ENCODE measurements around the gene PSMD2.

Gene PSMD2

DNA sequence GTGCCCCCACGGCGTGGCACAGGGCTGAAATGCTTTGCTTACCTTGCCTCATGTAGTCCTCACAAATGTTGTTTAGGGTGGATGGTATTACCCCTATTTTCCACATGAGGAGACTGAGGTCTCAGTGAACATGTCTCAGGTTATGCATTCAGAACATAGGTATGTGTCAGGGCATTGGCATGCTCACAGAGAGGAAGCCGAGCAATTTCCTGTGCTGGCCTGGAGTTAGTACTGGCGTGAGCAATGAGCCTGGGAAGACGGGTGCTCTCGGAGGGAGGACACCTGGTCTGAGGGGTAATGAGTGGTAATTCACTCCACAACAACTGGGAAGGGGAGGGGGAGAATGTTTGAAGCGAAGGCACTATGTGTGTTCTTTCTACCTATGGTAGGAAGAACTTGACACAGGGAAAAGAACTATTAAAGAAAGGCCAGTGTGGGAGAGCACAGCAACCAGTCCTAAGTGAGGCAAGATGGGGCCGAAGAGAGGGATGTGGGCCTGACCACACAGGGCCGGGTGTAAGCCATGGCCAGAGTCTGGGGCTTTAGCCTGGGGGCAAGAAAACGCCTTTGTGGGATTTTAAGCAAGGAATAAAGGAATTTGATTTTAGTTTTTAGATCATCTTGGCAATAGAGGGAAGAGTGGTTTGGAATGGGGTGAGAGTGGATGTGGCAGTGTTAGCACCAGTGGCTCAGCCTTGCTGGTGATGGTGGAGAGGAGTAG, 33.5 kb downstream of the PSMD2 start:
- ChIA-PET CTCF (interaction anchor here (0.8 kb wide), 1 partner anchor 21 kb away, joined by 3 read pairs; no protein-coding TSS in a partner anchor), POLR2A (no interaction called here)
- peaks cover 20 to 76% (median 63%) of the 10 kb centered on the region in 4 experiments for H3K36me3 ChIP-seq (ENCODE audit: control insufficient read depth in 4 of 4, insufficient read depth in 4 of 4, low read length in 3 of 4)
- no peaks in the 10 kb centered on the region for H3K9me3 ChIP-seq (ENCODE audit: control extremely low read depth in 1 of 5, control insufficient read depth in 4 of 5, insufficient read depth in 2 of 5, low read depth in 1 of 5, low read length in 4 of 5)
- H3K27ac ChIP-seq (ENCODE audit: insufficient read depth in 1 of 2, low read depth in 1 of 2, low read length in 2 of 2, poor library complexity in 1 of 2, severe bottlenecking in 2 of 2), result peak overlapping the region in 1 of 2 experiments; percentile 35
- WGBS (ENCODE audit: insufficient coverage), result 91% methylated on average over 9 of the region's 10 CpGs
- no peak for DNase-seq
- no peaks in the 10 kb centered on the region for H3K27me3 ChIP-seq (replicated peaks in 2 of 5; ENCODE audit: control insufficient read depth in 4 of 5, insufficient read depth in 5 of 5, low read length in 4 of 5)
- peaks cover 1 to 22% (median 17%) of the 10 kb centered on the region in 4 experiments for H3K4me1 ChIP-seq (ENCODE audit: control extremely low read depth in 1 of 4, control insufficient read depth in 4 of 4, insufficient read depth in 4 of 4, low read length in 3 of 4)
- H3K4me3 ChIP-seq (ENCODE audit: control insufficient read depth in 1 of 7, extremely low read depth in 1 of 7, insufficient read depth in 4 of 7, low read depth in 2 of 7, low read length in 6 of 7), result no peak overlapping the region

DNA sequence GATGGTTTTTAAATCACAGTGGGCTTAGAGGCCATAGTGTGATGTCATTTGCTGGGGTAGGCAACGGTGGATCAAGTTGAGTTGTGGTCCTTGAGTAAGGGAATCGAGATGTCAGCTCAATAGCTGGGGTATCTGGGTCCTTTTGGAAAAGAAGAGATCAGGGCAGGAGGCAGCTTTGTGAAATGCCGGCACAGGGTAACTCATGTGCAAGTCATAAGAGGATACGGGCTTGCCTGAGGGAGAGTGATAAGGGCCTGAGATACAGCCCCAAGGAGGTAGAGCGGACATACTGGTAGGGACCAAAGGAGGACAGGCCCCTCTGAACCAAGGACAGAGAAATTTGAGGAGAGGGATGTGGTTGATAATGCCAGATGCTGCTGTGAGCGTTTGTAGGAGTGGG, 34.1 kb downstream of the PSMD2 start:
- no peak for DNase-seq
- Histone ChIP-seq H3K4me1 (ENCODE audit: control extremely low read depth in 1 of 4, control insufficient read depth in 4 of 4, insufficient read depth in 4 of 4, low read length in 3 of 4) (peaks cover 1 to 25% (median 17%) of the 10 kb centered on the region in 4 experiments), H3K4me3 (ENCODE audit: control insufficient read depth in 1 of 7, extremely low read depth in 1 of 7, insufficient read depth in 4 of 7, low read depth in 2 of 7, low read length in 6 of 7) (no peak overlapping the region), H3K36me3 (ENCODE audit: control insufficient read depth in 4 of 4, insufficient read depth in 4 of 4, low read length in 3 of 4) (peaks cover 17 to 69% (median 57%) of the 10 kb centered on the region in 4 experiments), H3K27ac (ENCODE audit: insufficient read depth in 1 of 2, low read depth in 1 of 2, low read length in 2 of 2, poor library complexity in 1 of 2, severe bottlenecking in 2 of 2) (peak overlapping the region; percentile 2 to 35), H3K9me3 (ENCODE audit: control extremely low read depth in 1 of 5, control insufficient read depth in 4 of 5, insufficient read depth in 2 of 5, low read depth in 1 of 5, low read length in 4 of 5) (no peaks in the 10 kb centered on the region), H3K27me3 (replicated peaks in 2 of 5; ENCODE audit: control insufficient read depth in 4 of 5, insufficient read depth in 5 of 5, low read length in 4 of 5) (no peaks in the 10 kb centered on the region)
- WGBS (ENCODE audit: insufficient coverage), result 95% methylated on average over 6 of the region's 6 CpGs
- POLR2A ChIA-PET, result no interaction called here
- CTCF ChIA-PET, result interaction anchor here (0.8 to 1.4 kb wide), 2 partner anchors 20 to 23 kb away, joined by 3 to 5 read pairs; no protein-coding TSS in a partner anchor

DNA sequence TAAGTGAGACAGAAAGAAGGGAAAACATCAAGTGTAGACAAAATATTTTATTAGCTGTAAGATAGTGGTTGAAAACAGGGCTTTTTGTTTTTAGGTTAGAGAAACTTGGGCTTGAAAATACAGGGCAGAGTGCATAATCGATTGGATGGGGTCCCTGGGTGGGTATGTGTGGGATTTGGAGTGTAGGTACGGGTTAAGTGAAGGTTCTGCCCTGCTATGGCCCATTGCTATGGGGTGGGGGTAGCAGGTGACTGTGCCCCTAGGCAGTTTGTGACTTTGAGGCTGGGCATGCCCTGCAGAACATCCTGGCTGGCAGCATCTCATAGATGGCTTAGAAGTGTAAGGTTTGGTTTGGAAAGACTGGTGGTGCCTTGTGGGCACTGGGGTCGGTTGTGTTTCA, 34.7 kb downstream of the PSMD2 start:
- Histone ChIP-seq H3K4me3 (ENCODE audit: control insufficient read depth in 1 of 7, extremely low read depth in 1 of 7, insufficient read depth in 4 of 7, low read depth in 2 of 7, low read length in 6 of 7) (no peak overlapping the region), H3K4me1 (ENCODE audit: control extremely low read depth in 1 of 4, control insufficient read depth in 4 of 4, insufficient read depth in 4 of 4, low read length in 3 of 4) (peaks cover 1 to 30% (median 17%) of the 10 kb centered on the region in 4 experiments), H3K27me3 (replicated peaks in 2 of 5; ENCODE audit: control insufficient read depth in 4 of 5, insufficient read depth in 5 of 5, low read length in 4 of 5) (no peaks in the 10 kb centered on the region), H3K27ac (ENCODE audit: insufficient read depth in 1 of 2, low read depth in 1 of 2, low read length in 2 of 2, poor library complexity in 1 of 2, severe bottlenecking in 2 of 2) (peak overlapping the region; percentile 2 to 56), H3K9me3 (ENCODE audit: control extremely low read depth in 1 of 5, control insufficient read depth in 4 of 5, insufficient read depth in 2 of 5, low read depth in 1 of 5, low read length in 4 of 5) (no peaks in the 10 kb centered on the region), H3K36me3 (ENCODE audit: control insufficient read depth in 4 of 4, insufficient read depth in 4 of 4, low read length in 3 of 4) (peaks cover 12 to 64% (median 54%) of the 10 kb centered on the region in 4 experiments)
- ChIA-PET POLR2A (no interaction called here), CTCF (interaction anchor here (0.8 to 1.4 kb wide), 2 partner anchors 20 to 23 kb away, joined by 3 to 5 read pairs; no protein-coding TSS in a partner anchor)
- WGBS (ENCODE audit: insufficient coverage), result 100% methylated on average over 2 of the region's 3 CpGs
- no peak for DNase-seq

DNA sequence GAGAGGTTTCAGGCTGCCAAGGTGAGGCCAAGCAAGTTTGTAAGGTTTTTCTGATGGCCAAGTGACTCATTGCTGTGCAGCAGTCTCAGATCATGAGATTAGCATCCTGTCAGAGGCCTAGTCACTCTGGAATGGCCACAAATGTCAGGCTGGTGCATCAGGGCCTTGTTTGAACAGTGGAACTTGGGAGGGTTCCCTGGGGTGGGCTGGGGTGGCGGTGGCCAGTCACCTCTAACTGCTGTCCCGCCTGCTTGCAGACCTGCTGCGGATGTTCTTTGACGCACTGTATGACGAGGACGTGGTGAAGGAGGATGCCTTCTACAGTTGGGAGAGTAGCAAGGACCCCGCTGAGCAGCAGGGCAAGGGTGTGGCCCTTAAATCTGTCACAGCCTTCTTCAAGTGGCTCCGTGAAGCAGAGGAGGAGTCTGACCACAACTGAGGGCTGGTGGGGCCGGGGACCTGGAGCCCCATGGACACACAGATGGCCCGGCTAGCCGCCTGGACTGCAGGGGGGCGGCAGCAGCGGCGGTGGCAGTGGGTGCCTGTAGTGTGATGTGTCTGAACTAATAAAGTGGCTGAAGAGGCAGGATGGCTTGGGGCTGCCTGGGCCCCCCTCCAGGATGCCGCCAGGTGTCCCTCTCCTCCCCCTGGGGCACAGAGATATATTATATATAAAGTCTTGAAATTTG, 35.6 kb downstream of the PSMD2 start:
- peak overlapping the region; percentile 2 to 84 for H3K27ac ChIP-seq (ENCODE audit: insufficient read depth in 1 of 2, low read depth in 1 of 2, low read length in 2 of 2, poor library complexity in 1 of 2, severe bottlenecking in 2 of 2)
- POLR2A ChIA-PET, result no interaction called here

DNA sequence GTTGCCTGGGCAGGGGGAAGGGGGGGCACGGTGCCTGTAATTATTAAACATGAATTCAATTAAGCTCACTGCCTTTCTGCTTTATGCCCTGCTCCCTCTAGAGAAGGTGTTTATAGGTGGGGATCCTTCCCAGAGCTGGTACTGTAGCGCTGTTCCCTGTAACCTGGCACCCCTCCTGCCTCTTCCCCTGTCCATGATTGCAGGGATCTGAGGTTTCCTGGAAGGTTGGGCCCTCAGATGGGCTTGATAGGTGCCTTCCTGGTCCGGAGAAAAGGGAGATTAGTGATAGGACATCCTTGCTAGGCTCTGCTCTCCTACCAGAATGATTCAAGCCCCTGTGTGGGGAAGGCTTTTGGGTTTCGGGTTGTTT, 36.2 kb downstream of the PSMD2 start:
- peak overlapping the region; percentile 61 to 84 for H3K27ac ChIP-seq (ENCODE audit: insufficient read depth in 1 of 2, low read depth in 1 of 2, low read length in 2 of 2, poor library complexity in 1 of 2, severe bottlenecking in 2 of 2)
- peaks cover 1 to 32% (median 17%) of the 10 kb centered on the region in 4 experiments for H3K4me1 ChIP-seq (ENCODE audit: control extremely low read depth in 1 of 4, control insufficient read depth in 4 of 4, insufficient read depth in 4 of 4, low read length in 3 of 4)
- WGBS (ENCODE audit: insufficient coverage), result 67% methylated on average over 1 of the region's 4 CpGs
- H3K36me3 ChIP-seq (ENCODE audit: control insufficient read depth in 4 of 4, insufficient read depth in 4 of 4, low read length in 3 of 4), result peaks cover 8 to 52% (median 40%) of the 10 kb centered on the region in 4 experiments
- H3K9me3 ChIP-seq (ENCODE audit: control extremely low read depth in 1 of 5, control insufficient read depth in 4 of 5, insufficient read depth in 2 of 5, low read depth in 1 of 5, low read length in 4 of 5), result no peaks in the 10 kb centered on the region
- no peaks in the 10 kb centered on the region for H3K27me3 ChIP-seq (replicated peaks in 2 of 5; ENCODE audit: control insufficient read depth in 4 of 5, insufficient read depth in 5 of 5, low read length in 4 of 5)
- peak overlapping the region in 6 of 7 experiments; percentile 67 to 88 (median 74) for H3K4me3 ChIP-seq (ENCODE audit: control insufficient read depth in 1 of 7, extremely low read depth in 1 of 7, insufficient read depth in 4 of 7, low read depth in 2 of 7, low read length in 6 of 7)
- CTCF ChIA-PET, result interaction anchor here (1.0 kb wide), 1 partner anchor 34 kb away, joined by 4 read pairs; no protein-coding TSS in a partner anchor
- POLR2A ChIA-PET, result interaction anchor here (0.6 kb wide), 1 partner anchor 9 kb away, joined by 3 read pairs; no protein-coding TSS in a partner anchor
- DNase-seq, result no peak

More for the DNA sequence above, 35.6 kb downstream of the PSMD2 start:
- Histone ChIP-seq H3K9me3 (ENCODE audit: control extremely low read depth in 1 of 5, control insufficient read depth in 4 of 5, insufficient read depth in 2 of 5, low read depth in 1 of 5, low read length in 4 of 5) (no peaks in the 10 kb centered on the region), H3K4me3 (ENCODE audit: control insufficient read depth in 1 of 7, extremely low read depth in 1 of 7, insufficient read depth in 4 of 7, low read depth in 2 of 7, low read length in 6 of 7) (no peak overlapping the region), H3K27me3 (replicated peaks in 2 of 5; ENCODE audit: control insufficient read depth in 4 of 5, insufficient read depth in 5 of 5, low read length in 4 of 5) (no peaks in the 10 kb centered on the region), H3K36me3 (ENCODE audit: control insufficient read depth in 4 of 4, insufficient read depth in 4 of 4, low read length in 3 of 4) (peaks cover 8 to 57% (median 46%) of the 10 kb centered on the region in 4 experiments), H3K4me1 (ENCODE audit: control extremely low read depth in 1 of 4, control insufficient read depth in 4 of 4, insufficient read depth in 4 of 4, low read length in 3 of 4) (peaks cover 1 to 32% (median 17%) of the 10 kb centered on the region in 4 experiments)
- peak in 2 of 3 donors; percentile 67 to 76 for DNase-seq
- CTCF ChIA-PET, result interaction anchor here (1.0 to 1.4 kb wide), 2 partner anchors 24 to 33 kb away, joined by 4 to 5 read pairs; no protein-coding TSS in a partner anchor
- WGBS (ENCODE audit: insufficient coverage), result 91% methylated on average over 7 of the region's 15 CpGs

DNA sequence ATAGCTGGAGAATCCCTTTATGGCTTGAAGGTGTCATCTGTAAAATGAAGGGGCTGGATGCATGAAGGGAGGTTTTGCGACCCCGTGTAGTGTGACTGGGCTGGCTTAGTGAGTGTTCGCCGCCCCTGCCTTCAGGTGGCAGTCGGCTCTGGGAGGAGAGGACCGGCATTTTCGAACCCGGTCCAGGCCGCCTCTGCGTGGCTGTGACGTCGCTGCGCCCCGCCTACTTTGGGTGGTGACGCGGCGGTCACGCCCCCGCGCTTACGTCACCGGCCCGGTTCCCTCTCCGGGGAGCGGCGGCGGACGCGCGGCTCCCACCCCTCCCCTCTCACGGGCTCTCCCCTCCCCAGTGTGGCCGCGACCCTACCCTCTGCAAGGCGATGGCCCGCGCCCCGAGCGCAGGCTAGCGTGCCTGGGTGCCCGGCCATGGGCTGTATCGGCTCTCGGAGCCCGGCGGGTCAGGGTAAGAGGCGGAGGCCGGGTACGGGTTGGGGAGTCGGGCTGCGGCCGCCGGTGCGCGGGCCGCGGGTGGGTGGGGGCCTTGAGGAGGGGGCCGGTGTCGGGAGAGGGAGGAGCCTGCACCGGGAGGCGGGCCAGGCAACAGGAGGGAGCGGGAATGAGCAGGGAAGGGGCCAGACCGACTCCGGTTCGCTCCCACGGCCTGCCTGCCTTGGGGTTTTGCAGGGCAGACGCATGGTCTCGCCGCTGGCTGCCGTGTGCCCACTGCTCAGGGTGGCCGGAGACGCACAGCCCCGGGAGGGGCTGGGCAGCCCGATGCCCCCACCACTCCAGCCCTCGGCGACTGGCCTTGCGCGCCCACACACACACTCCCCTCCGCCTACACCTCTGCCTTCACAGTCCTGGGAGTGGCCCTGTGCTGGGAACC, 36.9 kb downstream of the PSMD2 start:
- CTCF ChIA-PET, result interaction anchor here (1.0 to 1.7 kb wide), 3 partner anchors 15 to 34 kb away, joined by 3 to 5 read pairs (median 4); no protein-coding TSS in a partner anchor
- H3K4me1 ChIP-seq (ENCODE audit: control extremely low read depth in 1 of 4, control insufficient read depth in 4 of 4, insufficient read depth in 4 of 4, low read length in 3 of 4), result peaks cover 1 to 32% (median 18%) of the 10 kb centered on the region in 4 experiments
- peak; percentile 69 to 84 (median 83) for DNase-seq

More for the DNA sequence above, 36.9 kb downstream of the PSMD2 start:
- H3K4me3 ChIP-seq (ENCODE audit: control insufficient read depth in 1 of 7, extremely low read depth in 1 of 7, insufficient read depth in 4 of 7, low read depth in 2 of 7, low read length in 6 of 7), result peak overlapping the region; percentile 43 to 88 (median 73)
- no peaks in the 10 kb centered on the region for H3K9me3 ChIP-seq (ENCODE audit: control extremely low read depth in 1 of 5, control insufficient read depth in 4 of 5, insufficient read depth in 2 of 5, low read depth in 1 of 5, low read length in 4 of 5)
- H3K27ac ChIP-seq (ENCODE audit: insufficient read depth in 1 of 2, low read depth in 1 of 2, low read length in 2 of 2, poor library complexity in 1 of 2, severe bottlenecking in 2 of 2), result peak overlapping the region; percentile 61 to 84
- WGBS (ENCODE audit: insufficient coverage), result under 1% methylated on average over 55 of the region's 77 CpGs
- POLR2A ChIA-PET, result interaction anchor here (0.6 kb wide), 1 partner anchor 10 kb away, joined by 3 read pairs; no protein-coding TSS in a partner anchor
- peaks cover 8 to 48% (median 37%) of the 10 kb centered on the region in 4 experiments for H3K36me3 ChIP-seq (ENCODE audit: control insufficient read depth in 4 of 4, insufficient read depth in 4 of 4, low read length in 3 of 4)
- H3K27me3 ChIP-seq (replicated peaks in 2 of 5; ENCODE audit: control insufficient read depth in 4 of 5, insufficient read depth in 5 of 5, low read length in 4 of 5), result no peaks in the 10 kb centered on the region

Data from common myeloid progenitor, CD34-positive (primary cell).